Hepatocyte (in vitro differentiated cells): ENCODE results near the gene STON1.

ENCODE experiments used
- EZH2 ChIP-seq: fragments of 200-600 bp; sonication (generic); IDR thresholded peaks from 2 replicates; pipeline ENCODE4 v1.6.1; 2016; ENCODE audit warnings: antibody characterized with exemption, mild to moderate bottlenecking, borderline replicate concordance
- EZH2phosphoT487 ChIP-seq: fragments of 200-600 bp; sonication (generic); IDR thresholded peaks from one replicate; pipeline ENCODE4 v1.6.1; 2018; ENCODE audit warnings: antibody characterized with exemption, mild to moderate bottlenecking, low read depth, moderate library complexity; ENCODE audit not compliant: unreplicated experiment, severe bottlenecking
- TF ChIP-seq, protein P1 (sequence below): fragments of 200-600 bp; sonication (generic); IDR thresholded peaks from 2 replicates; pipeline ENCODE4 v1.5.1; 2016; ENCODE audit warnings: antibody characterized with exemption, mild to moderate bottlenecking; ENCODE audit not compliant: poor library complexity

DNA sequence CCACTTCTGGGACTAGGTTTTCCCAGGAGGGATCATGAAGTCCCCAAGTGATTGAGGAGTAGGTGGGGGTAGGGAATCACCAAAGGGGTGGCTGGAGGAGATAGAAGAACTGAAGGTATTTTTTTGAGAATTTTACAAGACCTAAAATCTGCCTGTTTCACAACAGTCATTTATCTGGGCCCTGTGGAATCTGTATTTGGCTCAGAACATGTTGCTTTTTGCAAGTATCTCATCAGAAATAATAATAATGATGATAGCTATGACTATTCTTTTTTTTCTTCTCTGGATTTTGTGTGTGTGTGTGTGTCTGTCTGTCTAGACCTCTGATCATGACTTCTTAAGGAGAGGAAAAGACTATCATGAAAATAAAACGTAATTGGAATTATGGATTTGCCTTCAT lies 13.9 kb downstream of the STON1 start:
- no peak for TF ChIP-seq EZH2
- TF ChIP-seq, protein P1, sequence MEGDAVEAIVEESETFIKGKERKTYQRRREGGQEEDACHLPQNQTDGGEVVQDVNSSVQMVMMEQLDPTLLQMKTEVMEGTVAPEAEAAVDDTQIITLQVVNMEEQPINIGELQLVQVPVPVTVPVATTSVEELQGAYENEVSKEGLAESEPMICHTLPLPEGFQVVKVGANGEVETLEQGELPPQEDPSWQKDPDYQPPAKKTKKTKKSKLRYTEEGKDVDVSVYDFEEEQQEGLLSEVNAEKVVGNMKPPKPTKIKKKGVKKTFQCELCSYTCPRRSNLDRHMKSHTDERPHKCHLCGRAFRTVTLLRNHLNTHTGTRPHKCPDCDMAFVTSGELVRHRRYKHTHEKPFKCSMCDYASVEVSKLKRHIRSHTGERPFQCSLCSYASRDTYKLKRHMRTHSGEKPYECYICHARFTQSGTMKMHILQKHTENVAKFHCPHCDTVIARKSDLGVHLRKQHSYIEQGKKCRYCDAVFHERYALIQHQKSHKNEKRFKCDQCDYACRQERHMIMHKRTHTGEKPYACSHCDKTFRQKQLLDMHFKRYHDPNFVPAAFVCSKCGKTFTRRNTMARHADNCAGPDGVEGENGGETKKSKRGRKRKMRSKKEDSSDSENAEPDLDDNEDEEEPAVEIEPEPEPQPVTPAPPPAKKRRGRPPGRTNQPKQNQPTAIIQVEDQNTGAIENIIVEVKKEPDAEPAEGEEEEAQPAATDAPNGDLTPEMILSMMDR, result no peak
- TF ChIP-seq EZH2phosphoT487, result no peak
